Measurements from ENCODE around the gene PRR13.

The PRR13 gene

GRCh38 chr12:53486736-53487487, 45.4 kb downstream of the PRR13 start:
- H3K27ac ChIP-seq, result no peak overlapping the region
- no peak for DNase-seq (ENCODE audit: low read depth, low spot score)

DNA sequence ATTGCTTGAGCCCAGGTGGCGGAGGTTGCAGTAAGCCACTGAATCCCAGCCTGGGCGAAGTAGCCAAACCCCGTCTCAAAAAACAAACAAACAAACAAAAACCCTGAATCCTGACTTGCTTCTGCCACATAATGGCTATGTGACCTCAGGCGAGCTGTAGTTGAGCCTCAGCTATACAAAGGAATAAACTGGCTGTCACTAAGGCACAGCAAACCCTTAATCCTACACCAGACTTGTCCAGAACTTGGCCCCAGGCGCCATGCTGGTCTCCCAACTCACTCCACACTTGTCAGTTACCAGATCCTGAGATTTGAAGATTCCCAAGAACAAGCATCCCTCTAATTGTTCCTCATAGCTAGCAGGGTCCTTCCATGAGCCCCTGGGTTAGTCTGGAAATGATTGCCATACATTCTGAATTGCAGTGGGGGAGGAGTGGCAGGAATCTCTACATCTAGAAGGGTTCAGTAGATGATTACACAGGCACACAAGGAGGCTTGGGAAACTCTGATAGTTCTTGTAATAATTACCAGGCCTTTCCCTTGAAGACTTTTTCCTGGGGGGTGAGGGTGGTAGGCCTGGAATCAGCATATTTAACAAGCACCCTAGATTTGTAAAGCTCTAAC, 47.8 kb downstream of the PRR13 start:
- no peak overlapping the region for H3K27ac ChIP-seq

DNA sequence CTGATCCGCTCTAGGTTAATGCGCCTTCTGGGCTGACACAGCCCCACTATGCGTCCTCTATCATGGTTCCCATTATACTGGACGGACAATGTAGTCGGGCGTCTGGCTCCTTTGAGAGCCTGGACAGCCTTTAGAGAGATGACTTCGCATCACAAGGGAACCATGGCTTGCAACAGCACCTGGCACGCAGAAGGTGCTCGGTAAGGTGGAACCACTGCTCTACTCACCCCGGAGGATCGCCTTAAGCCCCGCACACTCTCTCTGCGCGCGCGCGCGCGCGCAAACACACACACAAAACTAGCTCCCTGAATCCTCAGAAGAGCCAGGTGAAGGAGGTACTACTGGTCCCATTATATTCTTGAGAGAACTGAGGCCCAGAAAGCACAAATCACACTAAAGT, 50.7 kb downstream of the PRR13 start:
- no peak for DNase-seq (ENCODE audit: low read depth, low spot score)
- H3K27ac ChIP-seq, result no peak overlapping the region

More for the DNA sequence above, 47.8 kb downstream of the PRR13 start:
- DNase-seq (ENCODE audit: low read depth, low spot score), result no peak

DNA sequence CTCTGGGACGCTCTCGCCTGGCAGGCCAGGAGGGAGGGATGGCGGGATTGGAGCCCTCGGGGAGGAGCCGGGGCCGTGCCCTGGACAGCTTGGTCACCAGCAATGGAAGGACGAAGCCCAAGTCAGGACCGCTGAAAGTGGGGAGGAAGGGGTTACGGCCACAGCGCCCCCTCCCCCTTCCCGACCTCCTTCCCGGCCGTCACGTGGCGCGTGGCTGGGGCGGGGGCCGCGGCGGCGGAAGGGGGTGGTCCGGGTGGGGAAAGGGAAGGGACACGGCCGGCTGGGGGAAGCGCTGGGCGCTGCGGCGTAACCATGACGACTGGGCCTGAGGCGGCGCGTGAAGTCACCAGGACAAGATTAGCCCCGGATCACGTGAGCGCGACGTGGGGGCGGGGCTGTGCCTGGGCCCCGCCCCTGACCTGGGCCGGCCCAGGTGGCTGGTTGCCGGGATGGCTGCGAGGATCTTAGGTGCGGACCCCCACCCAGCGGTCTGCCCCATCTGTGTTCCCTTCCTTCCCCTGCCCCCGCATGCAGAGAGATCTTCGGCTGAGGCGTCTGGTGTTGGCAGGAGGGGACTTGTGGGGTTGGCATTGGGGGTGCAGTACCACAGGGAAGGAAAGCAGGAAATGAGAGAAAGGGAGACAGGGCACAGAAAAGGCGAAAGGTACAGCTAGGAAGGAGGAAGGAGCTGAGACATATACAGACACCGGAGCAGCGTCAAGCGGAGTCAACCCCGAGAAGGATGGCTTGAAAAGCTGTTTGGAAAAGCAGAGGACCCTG, 51.5 kb downstream of the PRR13 start:
- DNase-seq (ENCODE audit: low read depth, low spot score), result no peak
- H3K27ac ChIP-seq, result peak overlapping the region; percentile 40

DNA sequence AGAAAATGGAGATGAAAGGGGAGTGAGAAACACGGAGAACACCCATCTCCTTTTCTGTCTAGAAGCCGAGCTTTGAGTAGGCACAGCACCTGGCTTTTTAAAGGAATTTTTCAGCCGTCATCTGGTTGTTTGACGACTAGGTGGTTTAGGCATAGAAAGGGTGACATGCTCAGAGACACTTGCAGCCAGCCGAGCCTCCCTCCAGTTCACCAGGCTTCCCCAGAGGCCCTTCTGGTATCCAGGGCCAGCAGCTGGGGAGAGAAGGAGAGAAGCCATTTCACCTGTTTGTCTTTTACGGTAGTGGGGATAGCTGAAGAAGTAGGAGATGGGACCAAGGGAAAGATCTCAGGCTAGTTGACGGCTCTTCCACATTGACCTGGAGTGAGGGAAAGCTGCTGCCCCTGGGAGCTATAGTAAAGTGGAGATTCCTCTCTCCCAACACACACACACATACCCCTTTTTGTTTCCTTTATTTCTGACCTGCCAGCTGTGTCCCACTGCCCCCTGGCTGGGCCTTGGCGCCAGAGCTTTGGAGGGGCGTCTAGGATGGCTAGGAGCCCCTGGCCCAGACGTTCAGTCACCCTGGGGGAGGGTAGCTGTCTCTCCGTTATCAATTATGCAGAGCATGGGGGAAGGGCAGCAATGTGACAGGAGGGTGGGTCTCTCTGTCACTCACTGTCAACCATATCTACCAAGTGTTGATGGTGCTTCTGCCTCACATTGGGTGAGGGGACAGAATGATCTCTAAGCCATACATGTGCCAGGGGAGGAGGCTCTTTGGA, 52.3 kb downstream of the PRR13 start:
- peak overlapping the region; percentile 40 for H3K27ac ChIP-seq
- no peak for DNase-seq (ENCODE audit: low read depth, low spot score)

Measured in epithelial cell of prostate (primary cell).